IMR-90 (cell line): Measurements from ENCODE around the gene FAM168A. TPM values are rescaled to one million over a fixed set of nuclear protein-coding genes. Genes with fewer than 3 reads are reported as not detected.

ENCODE experiments used
- ATAC-seq: fragments of 200-7000 bp; cut with Tn5 transposase; 2 replicates; pipeline ENCODE4 v1.9.1; 2020; ENCODE audit warnings: low read depth, mild to moderate bottlenecking, moderate library complexity
- BruUV-seq: library from RNA; stranded (reverse); fragments of 400-500 nt; replicated peaks from 2 replicates; lab custom pipeline; 2021; lab: Mats Ljungman, UMichigan
- CTCF ChIA-PET: fragments of 300-600 bp; formaldehyde crosslinking; extraction: SDS; loops from one replicate; lab custom pipeline; 2021; ENCODE audit warnings: antibody characterized with exemption; lab: Yijun Ruan, JAX
- POLR2A ChIA-PET: fragments of 300-600 bp; sonication (Branson Sonifier 250); formaldehyde crosslinking; loops from one replicate; lab custom pipeline; 2022; ENCODE audit warnings: antibody characterized with exemption; ENCODE audit not compliant: unreplicated experiment; lab: Charles Lee
- DNase-seq: peaks from one replicate; pipeline ENCODE4 v3.0.0; 2013
- H2AFZ ChIP-seq: replicated peaks from 2 replicates; pipeline ENCODE3; 2013; ENCODE audit warnings: low read length, mild to moderate bottlenecking; ENCODE audit not compliant: poor library complexity
- H2AK5ac ChIP-seq: 2 replicates; pipeline ENCODE4 v1.6.1; 2013; ENCODE audit warnings: low read depth, low read length, inconsistent platforms
- H2AK9ac ChIP-seq: replicated peaks from 2 replicates; pipeline ENCODE3; 2013; ENCODE audit warnings: mild to moderate bottlenecking, low read depth, low read length, moderate library complexity; ENCODE audit not compliant: poor library complexity
- H2BK120ac ChIP-seq: 2 replicates; pipeline ENCODE4 v1.6.1; 2013; ENCODE audit warnings: low read depth, low read length, inconsistent platforms
- H2BK15ac ChIP-seq: 3 replicates; pipeline ENCODE4 v1.6.1; 2013; ENCODE audit warnings: low read depth, low read length, inconsistent platforms
- H2BK20ac ChIP-seq: 2 replicates; pipeline ENCODE4 v1.6.1; 2013; ENCODE audit warnings: low read depth, mild to moderate bottlenecking, inconsistent platforms, low read length, moderate library complexity
- H2BK5ac ChIP-seq: 2 replicates; pipeline ENCODE4 v1.6.1; 2013; ENCODE audit warnings: mild to moderate bottlenecking, low read depth, low read length, inconsistent platforms; ENCODE audit not compliant: poor library complexity, severe bottlenecking
- H3K14ac ChIP-seq: replicated peaks from 2 replicates; pipeline ENCODE4 v1.6.1; 2013; ENCODE audit warnings: low read depth, low read length, inconsistent platforms
- H3K18ac ChIP-seq: 2 replicates; pipeline ENCODE4 v1.6.1; 2013; ENCODE audit warnings: low read depth, low read length, control low read depth
- H3K23ac ChIP-seq: 2 replicates; pipeline ENCODE4 v1.6.1; 2013; ENCODE audit warnings: low read depth, low read length, inconsistent platforms
- H3K27ac ChIP-seq: 2 replicates; pipeline ENCODE4 v1.5.1; 2013; ENCODE audit warnings: mild to moderate bottlenecking, control low read depth, low read length; ENCODE audit not compliant: insufficient read depth
- H3K27me3 ChIP-seq: 2 replicates; pipeline ENCODE4 v1.6.1; 2013; ENCODE audit warnings: low read length; ENCODE audit not compliant: control insufficient read depth, insufficient read depth
- H3K36me3 ChIP-seq: 2 replicates; pipeline ENCODE4 v1.6.1; 2013; ENCODE audit warnings: low read length, mixed read lengths; ENCODE audit not compliant: control insufficient read depth, insufficient read depth
- H3K4ac ChIP-seq: 2 replicates; pipeline ENCODE4 v1.6.1; 2013; ENCODE audit warnings: low read depth, low read length, inconsistent platforms
- H3K4me1 ChIP-seq: 2 replicates; pipeline ENCODE4 v1.6.1; 2013; ENCODE audit warnings: low read length, mixed read lengths; ENCODE audit not compliant: control insufficient read depth, insufficient read depth
- H3K4me2 ChIP-seq: 2 replicates; pipeline ENCODE4 v1.6.1; 2013; ENCODE audit warnings: low read depth, mild to moderate bottlenecking, control low read depth, low read length, moderate library complexity
- H3K4me3 ChIP-seq: 2 replicates; pipeline ENCODE4 v1.5.1; 2013; ENCODE audit warnings: low read depth, mild to moderate bottlenecking, control low read depth, low read length, moderate library complexity; ENCODE audit not compliant: insufficient read depth
- H3K56ac ChIP-seq: 2 replicates; pipeline ENCODE4 v1.6.1; 2013; ENCODE audit warnings: low read length, inconsistent platforms; ENCODE audit not compliant: insufficient read depth; ENCODE audit errors: extremely low read depth
- H3K79me1 ChIP-seq, 2 experiments: 2 replicates each; pipeline ENCODE4 v1.6.1; 2013; ENCODE audit warnings: low read length in 2 of 2, inconsistent platforms in 1 of 2, low read depth in 1 of 2
- H3K9ac ChIP-seq: 2 replicates; pipeline ENCODE4 v1.6.1; 2013; ENCODE audit warnings: low read depth, low read length, control low read depth
- H3K9me1 ChIP-seq: 2 replicates; pipeline ENCODE4 v1.6.1; 2013; ENCODE audit warnings: low read length, inconsistent platforms; ENCODE audit not compliant: insufficient read depth
- H3K9me3 ChIP-seq: 2 replicates; pipeline ENCODE4 v1.6.1; 2013; ENCODE audit warnings: low read length; ENCODE audit not compliant: control insufficient read depth, insufficient read depth
- H4K20me1 ChIP-seq: 2 replicates; pipeline ENCODE4 v1.6.1; 2013; ENCODE audit warnings: low read length, inconsistent platforms; ENCODE audit not compliant: insufficient read depth
- H4K5ac ChIP-seq: 2 replicates; pipeline ENCODE4 v1.6.1; 2013; ENCODE audit warnings: mild to moderate bottlenecking, low read depth, low read length, control low read depth
- H4K8ac ChIP-seq, 2 experiments: 2 replicates each; pipeline ENCODE4 v1.6.1; 2013; ENCODE audit warnings: low read depth in 2 of 2, low read length in 2 of 2, control low read depth in 1 of 2, inconsistent platforms in 1 of 2
- H4K91ac ChIP-seq: 2 replicates; pipeline ENCODE4 v1.6.1; 2013; ENCODE audit warnings: low read depth, low read length, inconsistent platforms; ENCODE audit not compliant: insufficient read depth
- RFX5 ChIP-seq: IDR thresholded peaks from 2 replicates; pipeline ENCODE4 v1.8.0; 2012; ENCODE audit warnings: low read depth, mild to moderate bottlenecking, low read length, moderate library complexity
- USF2 ChIP-seq: fragments of 150-350 bp; IDR thresholded peaks from 2 replicates; pipeline ENCODE4 v1.6.1; 2017; ENCODE audit warnings: mild to moderate bottlenecking, antibody characterized with exemption, low read length, low read depth
- WGBS, 2 experiments: methylation state at CpG; one replicate each; pipeline versions ENCODE4 v1.1.5 to v1.1.7; 2013; ENCODE audit warnings: missing lambda C conversion rate in 2 of 2; ENCODE audit not compliant: insufficient read length in 1 of 2; ENCODE audit errors: extremely low coverage in 2 of 2; 5-methylcytosine and 5-hydroxymethylcytosine counted together
- dilution Hi-C: fragments of 300-500 bp; cut with HindIII; formaldehyde crosslinking; loops from one replicate; pipeline ENCODE4 v1.14.3; 2018; ENCODE audit warnings: low sequenced_read_pairs; ENCODE audit not compliant: unreplicated experiment
- in situ Hi-C: fragments of 300-500 bp; cut with MboI; formaldehyde crosslinking; loops from 3 replicates; pipeline ENCODE4 v1.14.3; 2019; ENCODE audit warnings: low sequenced_read_pairs, inconsistent platforms, mixed read lengths
- intact Hi-C: fragments of 100-400 bp; cut with micrococcal nuclease; formaldehyde crosslinking; loops from 2 replicates; pipeline ENCODE4 v1.10.0; 2022
- polyA plus RNA-seq, 3 experiments: library from polyadenylated mRNA; depleted of rRNA; stranded (reverse); fragments of >200 nt; gene quantifications; 2 replicates each; pipeline ENCODE4 v1.2.3, GENCODE V29; 2012; ENCODE audit warnings: low replicate concordance in 1 of 3
- total RNA-seq: library from RNA; depleted of rRNA; stranded (reverse); fragments of >200 nt; gene quantifications from 2 replicates; pipeline ENCODE4 v1.2.3, GENCODE V29; 2012

The FAM168A gene
- total and polyA plus RNA-seq, 2 of the 4 experiments (the other 2 are of a cell fraction), result 13.1 to 22.8 TPM

DNA sequence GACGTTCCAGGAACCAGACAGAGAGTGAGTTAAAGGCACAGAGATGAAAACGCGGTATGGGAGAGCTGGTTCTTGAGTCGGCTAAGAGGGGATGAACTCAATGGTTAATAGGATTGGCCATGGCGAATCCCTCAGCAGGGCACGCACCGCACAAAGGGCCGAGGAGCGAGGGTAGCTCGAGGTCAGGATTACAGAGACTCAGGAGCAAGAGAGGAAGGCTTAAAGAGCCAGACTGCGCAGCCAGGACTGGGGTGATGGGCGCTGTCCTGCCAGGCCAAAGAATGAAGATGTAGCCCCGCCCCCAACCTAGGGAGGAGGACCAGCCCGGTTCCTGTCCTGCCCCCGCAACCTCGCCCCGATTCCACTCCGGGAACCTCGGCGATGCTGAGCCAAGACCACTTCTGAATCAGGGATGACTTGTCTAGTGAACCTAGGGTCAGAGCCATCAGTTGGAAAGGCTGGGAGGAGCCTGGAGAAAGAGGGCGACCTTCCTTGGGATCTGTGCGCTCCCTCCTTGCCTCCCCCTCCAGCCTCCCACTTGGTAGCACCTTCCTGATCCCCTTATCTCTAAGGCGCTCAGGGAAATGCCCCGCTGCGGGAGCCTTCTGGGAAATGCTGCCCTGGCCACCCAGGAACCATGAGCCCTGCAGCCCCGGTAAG, 48.2 kb upstream of the FAM168A start, which contains the start of gene PLEKHB1:
Gene PLEKHB1, plus strand, starts transcription at position 610 of the 660 bp plus-strand sequence. Its CDS starts 28 bp downstream, at position 638.
- 31% methylated on average over 12 of the region's 26 CpGs; no CpG with 5 or more reads in 1 of the 2 experiments for WGBS, 2 experiments
- H3K9me3 ChIP-seq, result no peaks in the 10 kb centered on the region
- dilution Hi-C loops, result no loop called here
- H4K20me1 ChIP-seq, result no peaks in the 10 kb centered on the region
- no peak within 1 kb of the TSS; the same call in 1 of the 2 replicates for H3K23ac ChIP-seq
- no peak within 1 kb of the TSS for H4K91ac ChIP-seq
- peaks cover 2% of the 10 kb centered on the region; the same call in 1 of the 2 replicates for H3K4me1 ChIP-seq
- H4K8ac ChIP-seq, result no peak within 1 kb of the TSS
- H3K4ac ChIP-seq, result no peak within 1 kb of the TSS
- ChIA-PET POLR2A (no interaction called here), CTCF (no interaction called here)
- no peaks in the 10 kb centered on the region for H3K36me3 ChIP-seq
- ATAC-seq (no peak), DNase-seq (no peak)
- H2AK9ac ChIP-seq, result peak within 1 kb of the TSS; percentile 5
- H3K18ac ChIP-seq, result no peak within 1 kb of the TSS
- no peak within 1 kb of the TSS for H2BK5ac ChIP-seq
- no peak within 1 kb of the TSS for H3K27ac ChIP-seq
- H3K9ac ChIP-seq, result no peak within 1 kb of the TSS
- BruUV-seq, result no TSS peak
- H3K27me3 ChIP-seq, result peaks cover 29% of the 10 kb centered on the region
- no peak within 1 kb of the TSS for H4K5ac ChIP-seq
- H2AK5ac ChIP-seq, result no peak within 1 kb of the TSS
- H3K14ac ChIP-seq, result no peak within 1 kb of the TSS; the same call in 1 of the 2 replicates
- no peaks in the 10 kb centered on the region for H3K79me1 ChIP-seq
- no peak within 1 kb of the TSS for H2BK120ac ChIP-seq
- peak within 1 kb of the TSS; percentile 87 for H2AFZ ChIP-seq
- TF ChIP-seq RFX5 (no peak), USF2 (no peak)
- H3K4me3 ChIP-seq, result no peak within 1 kb of the TSS
- in situ Hi-C loops, result no loop called here
- no peak within 1 kb of the TSS for H3K4me2 ChIP-seq
- no peak within 1 kb of the TSS for H3K56ac ChIP-seq
- H2BK15ac ChIP-seq, result no peak within 1 kb of the TSS
- intact Hi-C loops, result no loop called here
- no peak within 1 kb of the TSS for H2BK20ac ChIP-seq
- no peaks in the 10 kb centered on the region; the same call in 1 of the 2 replicates for H3K9me1 ChIP-seq
